HepG2 (cell line): ENCODE results near the gene GDPD4. TPM values are rescaled to one million over a fixed set of nuclear protein-coding genes. Genes with fewer than 3 reads are reported as not detected.

ENCODE experiments used
- ATAC-seq: fragments of 200-7000 bp; cut with Tn5 transposase; 3 replicates; pipeline ENCODE4 v1.9.1; 2020; ENCODE audit warnings: mild to moderate bottlenecking, moderate library complexity
- BruUV-seq: library from RNA; stranded (reverse); fragments of 400-500 nt; replicated peaks from 2 replicates; lab custom pipeline; 2021; lab: Mats Ljungman, UMichigan
- CTCF ChIA-PET: fragments of 300-600 bp; formaldehyde crosslinking; extraction: SDS; loops from one replicate; lab custom pipeline; 2021; ENCODE audit warnings: low total read pairs, inconsistent platforms, low intra/inter-chr PET ratio; lab: Yijun Ruan, JAX
- POLR2A ChIA-PET: fragments of 350-600 bp; sonication (Branson Sonifier 250); formaldehyde crosslinking; loops from one replicate; lab custom pipeline; 2020; ENCODE audit warnings: antibody characterized with exemption, inconsistent platforms; lab: Yijun Ruan, JAX
- DNase-seq: peaks from one replicate; pipeline ENCODE4 v3.0.0-alpha.2; 2015; ENCODE audit warnings: low spot score
- FAIRE-seq: peaks from 3 replicates; lab custom pipeline; 2011; peaks lifted over from hg19 to GRCh38; lab: Jason Lieb, UNC
- H2AFZ ChIP-seq: one replicate; pipeline ENCODE4 v1.6.1; 2011; ENCODE audit warnings: low read length, inconsistent platforms
- H3K27ac ChIP-seq: fragments of 300-600 bp; 3 replicates; pipeline ENCODE4 v1.8.0; 2011; ENCODE audit warnings: mixed run types, mild to moderate bottlenecking, mixed read lengths, low read length, inconsistent platforms; ENCODE audit not compliant: insufficient read depth; ENCODE audit errors: extremely low read length
- H3K27me3 ChIP-seq, 2 experiments: fragments of 200-600 bp in 1 of 2; 2 replicates in 1 of 2; 3 replicates in 1 of 2; pipeline versions ENCODE4 v1.6.0 to v1.8.0; 2011; ENCODE audit warnings: low read length in 2 of 2, mild to moderate bottlenecking in 2 of 2, moderate library complexity in 2 of 2, inconsistent platforms in 1 of 2; ENCODE audit not compliant: insufficient read depth in 2 of 2, control insufficient read depth in 1 of 2
- H3K36me3 ChIP-seq, 2 experiments: fragments of 200-600 bp in 1 of 2; replicated peaks in 1 of 2; 2 replicates in 1 of 2; 3 replicates in 1 of 2; pipeline versions ENCODE4 v1.5.1 to v1.8.0; 2011; ENCODE audit warnings: low read length in 2 of 2, inconsistent platforms in 1 of 2; ENCODE audit not compliant: insufficient read depth in 2 of 2, control insufficient read depth in 1 of 2
- H3K4me1 ChIP-seq: 2 replicates; pipeline ENCODE4 v1.5.1; 2012; ENCODE audit warnings: low read length, inconsistent platforms; ENCODE audit not compliant: insufficient read depth
- H3K4me2 ChIP-seq: 2 replicates; pipeline ENCODE4 v1.6.0; 2011; ENCODE audit warnings: low read depth, low read length, inconsistent platforms
- H3K4me3 ChIP-seq, 3 experiments: fragments of 200-600 bp in 1 of 3; sonication (generic), shearing (Covaris generic) in 1 of 3; replicated peaks in 1 of 3; 2 replicates each; pipeline ENCODE4 v1.5.1; 2011 to 2016; ENCODE audit warnings: low read length in 3 of 3, inconsistent platforms in 2 of 3, low read depth in 2 of 3, mild to moderate bottlenecking in 2 of 3, control low read depth in 1 of 3, mixed read lengths in 1 of 3; ENCODE audit not compliant: insufficient read depth in 1 of 3
- H3K79me2 ChIP-seq: one replicate; pipeline ENCODE4 v1.6.1; 2011; ENCODE audit warnings: low read length, inconsistent platforms; ENCODE audit not compliant: insufficient read depth
- H3K9ac ChIP-seq: 2 replicates; pipeline ENCODE4 v1.6.0; 2011; ENCODE audit warnings: mild to moderate bottlenecking, low read depth, low read length, inconsistent platforms; ENCODE audit not compliant: insufficient read depth
- H3K9me3 ChIP-seq: 2 replicates; pipeline ENCODE4 v1.5.1; 2012; ENCODE audit warnings: mild to moderate bottlenecking, low read length
- H4K20me1 ChIP-seq: 2 replicates; pipeline ENCODE4 v1.6.0; 2011; ENCODE audit warnings: inconsistent platforms, mild to moderate bottlenecking, low read length, moderate library complexity; ENCODE audit not compliant: insufficient read depth
- ARID3A ChIP-seq: IDR thresholded peaks from 2 replicates; pipeline ENCODE4 v1.6.1; 2012; ENCODE audit warnings: low read depth, low read length, improper control_type of control experiment
- ETS1 ChIP-seq: sonication (generic); formaldehyde crosslinking; IDR thresholded peaks from 2 replicates; pipeline ENCODE4 v1.4.0; 2020; ENCODE audit warnings: missing genetic modification reagents
- FOXO4 ChIP-seq: sonication (generic); formaldehyde crosslinking; conservative IDR thresholded peaks from 2 replicates; pipeline ENCODE4 v1.8.1; 2023; ENCODE audit warnings: missing genetic modification reagents
- FUBP1 ChIP-seq: sonication (generic); formaldehyde crosslinking; IDR thresholded peaks from 2 replicates; pipeline ENCODE4 v1.5.1; 2020; ENCODE audit warnings: missing genetic modification reagents, mild to moderate bottlenecking, borderline replicate concordance
- RORA ChIP-seq: sonication (generic); formaldehyde crosslinking; IDR thresholded peaks from 2 replicates; pipeline ENCODE4 v1.5.0; 2020; ENCODE audit warnings: mild to moderate bottlenecking, missing genetic modification reagents, moderate library complexity
- ZNF263 ChIP-seq: sonication (generic); formaldehyde crosslinking; IDR thresholded peaks from 2 replicates; pipeline ENCODE4 v1.4.0; 2020; ENCODE audit warnings: missing genetic modification reagents
- WGBS: methylation state at CpG from one replicate; pipeline ENCODE4 v1.1.6; 2017; ENCODE audit warnings: low lambda C conversion rate; 5-methylcytosine and 5-hydroxymethylcytosine counted together
- in situ Hi-C: cut with HindIII; loops from 2 replicates; pipeline ENCODE4 v1.10.0; 2017; ENCODE audit warnings: low pct_unique_long_range_greater_than_20kb; ENCODE audit not compliant: extremely low pct_ligation_motif_present
- intact Hi-C: fragments of 100-400 bp; cut with micrococcal nuclease; formaldehyde crosslinking; loops from one replicate; pipeline ENCODE4 v1.10.0; 2022; ENCODE audit not compliant: unreplicated experiment
- polyA plus RNA-seq, 8 experiments: library from polyadenylated mRNA; depleted of rRNA in 3 of 8; stranded (reverse) in 7 of 8; unstranded in 1 of 8; fragments of >200 nt; fragmentation: Illumina TruSeq in 4 of 8; extraction: Trizol in 4 of 8; gene quantifications; 2 replicates each; pipeline versions ENCODE4 v1.2.1 to v1.2.3, GENCODE V29; 2011 to 2016; ENCODE audit warnings: low read depth in 4 of 8, missing spikeins in 1 of 8, mixed read lengths in 1 of 8; ENCODE audit not compliant: insufficient read depth in 1 of 8
- total RNA-seq, 5 experiments: library from RNA; depleted of rRNA; stranded (reverse); fragments of >200 nt; fragmentation: Illumina TruSeq; extraction: Trizol; gene quantifications; 2 replicates each; pipeline ENCODE4 v1.2.3, GENCODE V29; 2016; ENCODE audit warnings: low read depth in 1 of 5

The GDPD4 gene
- total and polyA plus RNA-seq, 2 of the 13 experiments (the other 11 are each of a cell fraction or from before 2014, with no cell fraction given), result not detected

- TF ChIP-seq FOXO4 (CRISPR knock-in tag), result no peak
- TF ChIP-seq ARID3A, result no peak
- no peak for TF ChIP-seq FUBP1 (CRISPR knock-in tag)
- no peak for TF ChIP-seq RORA (CRISPR knock-in tag)
These were observed 89.0 kb downstream of the GDPD4 start (continued) for GRCh38 chr11:77212314-77213007.

DNA sequence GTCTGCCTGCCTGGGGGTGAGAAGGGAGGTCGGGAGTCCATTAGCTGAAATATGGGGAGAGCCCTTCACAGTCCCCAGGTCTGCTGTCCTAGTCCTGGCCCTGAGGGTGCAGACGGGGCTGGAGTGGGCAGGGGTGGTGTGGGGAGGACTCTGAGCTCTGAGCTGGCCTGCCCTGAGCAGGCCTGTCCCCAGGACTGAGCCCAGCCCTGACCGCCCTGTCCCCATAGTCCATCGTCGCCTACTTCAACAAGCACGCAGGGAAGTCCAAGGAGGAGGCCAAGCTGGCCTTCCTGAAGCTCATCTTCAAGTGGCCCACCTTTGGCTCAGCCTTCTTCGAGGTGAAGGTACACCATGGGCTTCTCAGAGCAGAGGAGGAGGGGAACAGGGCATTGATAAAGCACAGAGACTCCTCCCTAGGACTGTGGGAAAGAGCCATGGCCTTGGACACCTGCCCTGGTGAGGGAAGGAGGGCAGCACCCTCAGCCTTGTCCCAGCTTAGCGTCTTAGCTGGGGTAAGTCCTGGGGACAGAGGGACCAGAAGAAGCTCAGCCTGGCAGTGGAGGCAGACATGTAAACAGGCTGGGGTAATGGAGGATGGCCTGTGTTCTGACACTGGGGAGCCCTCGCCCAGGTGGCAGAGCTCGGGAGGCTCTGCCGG is 89.8 kb downstream of the GDPD4 start:
- ChIA-PET CTCF (no interaction called here), POLR2A (no interaction called here)
- H3K4me1 ChIP-seq, result 0 out of 2 replicates have a peak, but pooled peaks cover 6% of the 10 kb centered on the region
- H3K27me3 ChIP-seq, result no peaks in the 10 kb centered on the region
- peaks cover 0 to 4% of the 10 kb centered on the region in 2 experiments; a peak in 1 of 5 replicates for H3K36me3 ChIP-seq
- H3K9me3 ChIP-seq, result no peaks in the 10 kb centered on the region
- H3K4me3 ChIP-seq, result no peak overlapping the region
- TF ChIP-seq ZNF263 (CRISPR knock-in tag) (peak; percentile 56; the same call in 1 of the 2 replicates), ETS1 (CRISPR knock-in tag) (no peak)
- no peak overlapping the region for H3K27ac ChIP-seq
- H2AFZ ChIP-seq, result no peak overlapping the region
- no peaks in the 10 kb centered on the region for H4K20me1 ChIP-seq
- H3K79me2 ChIP-seq, result no peaks in the 10 kb centered on the region
- intact Hi-C loops, result no loop called here
- FAIRE-seq (no peak), ATAC-seq (peak; percentile 33; the same call in 2 of the 3 replicates), DNase-seq (no peak)
- in situ Hi-C loops, result no loop called here
- no TSS peak for BruUV-seq
- no peak overlapping the region for H3K4me2 ChIP-seq
- no peak overlapping the region for H3K9ac ChIP-seq
- WGBS, result 91% methylated on average over 5 of the region's 11 CpGs
